Measurements from ENCODE around the gene FOXD3. TPM values are rescaled to one million over a fixed set of nuclear protein-coding genes. Genes with fewer than 3 reads are reported as not detected.

The FOXD3 gene
- total and polyA plus RNA-seq, 2 experiments from 2014 or later: not detected

- Histone ChIP-seq H3K9me3 (ENCODE audit: low read depth) (no peaks in the 10 kb centered on the region), H3K4me1 (ENCODE audit: low read depth) (no peaks in the 10 kb centered on the region), H3K27ac (no peak overlapping the region), H3K27me3 (peaks cover 100% of the 10 kb centered on the region), H3K36me3 (no peaks in the 10 kb centered on the region), H3K4me3 (peak overlapping the region; percentile 25)
- no peak for TF ChIP-seq CTCF (IDR thresholded peaks at IDR 0.05; ENCODE audit: low read depth, low read length)
- peak in 1 of 2 donors; percentile 41 for DNase-seq (ENCODE audit: low read depth in 1 of 2, low spot score in 1 of 2)
Measured at GRCh38 chr1:63322944-63323864, 837 bp downstream of the FOXD3 start.

- Histone ChIP-seq H3K27ac (no peak overlapping the region), H3K4me3 (peak overlapping the region; percentile 10), H3K4me1 (ENCODE audit: low read depth) (no peaks in the 10 kb centered on the region), H3K36me3 (no peaks in the 10 kb centered on the region), H3K9me3 (ENCODE audit: low read depth) (no peaks in the 10 kb centered on the region), H3K27me3 (peaks cover 100% of the 10 kb centered on the region)
- no peak for TF ChIP-seq CTCF (IDR thresholded peaks at IDR 0.05; ENCODE audit: low read depth, low read length)
- DNase-seq (ENCODE audit: low read depth in 1 of 2, low spot score in 1 of 2): no peak
Measured at GRCh38 chr1:63323865-63324778, 1.8 kb downstream of the FOXD3 start.

GRCh38 chr1:63324779-63325119, 2.4 kb downstream of the FOXD3 start:
- no peaks in the 10 kb centered on the region for H3K9me3 ChIP-seq (ENCODE audit: low read depth)
- no peak for DNase-seq (ENCODE audit: low read depth in 1 of 2, low spot score in 1 of 2)
- H3K4me3 ChIP-seq: peak overlapping the region; percentile 10
- H3K4me1 ChIP-seq (ENCODE audit: low read depth): no peaks in the 10 kb centered on the region
- peaks cover 100% of the 10 kb centered on the region for H3K27me3 ChIP-seq
- H3K36me3 ChIP-seq: no peaks in the 10 kb centered on the region
- H3K27ac ChIP-seq: no peak overlapping the region
- TF ChIP-seq CTCF (IDR thresholded peaks at IDR 0.05; ENCODE audit: low read depth, low read length): no peak

- H3K27ac ChIP-seq: no peak overlapping the region
- no peak overlapping the region for H3K4me3 ChIP-seq
- peaks cover 100% of the 10 kb centered on the region for H3K27me3 ChIP-seq
Measured at GRCh38 chr1:63325279-63325985, 3.1 kb downstream of the FOXD3 start.

More at GRCh38 chr1:63325279-63325985, 3.1 kb downstream of the FOXD3 start:
- Histone ChIP-seq H3K4me1 (ENCODE audit: low read depth) (no peaks in the 10 kb centered on the region), H3K36me3 (no peaks in the 10 kb centered on the region), H3K9me3 (ENCODE audit: low read depth) (no peaks in the 10 kb centered on the region)
- DNase-seq (ENCODE audit: low read depth in 1 of 2, low spot score in 1 of 2): no peak
- no peak for TF ChIP-seq CTCF (IDR thresholded peaks at IDR 0.05; ENCODE audit: low read depth, low read length)
